DOHH2 (cell line): ENCODE measurements around the gene DIP2C.

Experiments
- H3F3A ChIP-seq: fragments of 200-600 bp; sonication (generic), shearing (Covaris generic); 2 replicates; pipeline ENCODE4 v1.6.0; 2016; ENCODE audit warnings: antibody characterized with exemption, mild to moderate bottlenecking; ENCODE audit not compliant: control insufficient read depth, insufficient read depth
- H3K27ac ChIP-seq: fragments of 200-600 bp; sonication (generic); 2 replicates; pipeline ENCODE4 v1.5.1; 2014; ENCODE audit warnings: low read depth, mild to moderate bottlenecking, low read length, moderate library complexity
- H3K27me3 ChIP-seq: fragments of 200-600 bp; sonication (generic); 2 replicates; pipeline ENCODE4 v1.6.1; 2014; ENCODE audit warnings: mild to moderate bottlenecking, low read length, mixed read lengths; ENCODE audit not compliant: control insufficient read depth
- H3K36me3 ChIP-seq: fragments of 200-600 bp; sonication (generic); 2 replicates; pipeline ENCODE4 v1.6.1; 2014; ENCODE audit warnings: mild to moderate bottlenecking, low read length, moderate library complexity, mixed read lengths; ENCODE audit not compliant: control insufficient read depth
- H3K4me1 ChIP-seq: fragments of 200-600 bp; sonication (generic); 2 replicates; pipeline ENCODE4 v1.6.1; 2014; ENCODE audit warnings: mild to moderate bottlenecking, low read length, mixed read lengths; ENCODE audit not compliant: control insufficient read depth
- H3K4me2 ChIP-seq: fragments of 200-600 bp; sonication (generic); 2 replicates; pipeline ENCODE4 v1.6.0; 2014; ENCODE audit warnings: mild to moderate bottlenecking, low read length, moderate library complexity
- H3K4me3 ChIP-seq: fragments of 200-600 bp; sonication (generic); 2 replicates; pipeline ENCODE4 v1.5.1; 2014; ENCODE audit warnings: mild to moderate bottlenecking, low read length, mixed read lengths
- H3K79me2 ChIP-seq: fragments of 200-600 bp; sonication (generic); 2 replicates; pipeline ENCODE4 v1.6.1; 2014; ENCODE audit warnings: mild to moderate bottlenecking, low read length, mixed read lengths; ENCODE audit not compliant: control insufficient read depth
- H3K9me2 ChIP-seq: fragments of 200-600 bp; sonication (generic); replicated peaks from 2 replicates; pipeline ENCODE4 v1.6.1; 2014; ENCODE audit warnings: mild to moderate bottlenecking, low read length, mixed read lengths; ENCODE audit not compliant: control insufficient read depth
- H3K9me3 ChIP-seq: fragments of 200-600 bp; sonication (generic); 2 replicates; pipeline ENCODE4 v1.6.1; 2014; ENCODE audit warnings: antibody characterized with exemption, low read length, mixed read lengths; ENCODE audit not compliant: control insufficient read depth, insufficient read depth
- H4K20me1 ChIP-seq: fragments of 200-600 bp; sonication (generic); 2 replicates; pipeline ENCODE4 v1.6.0; 2014; ENCODE audit warnings: low read depth, mild to moderate bottlenecking, antibody characterized with exemption, low read length, moderate library complexity; ENCODE audit not compliant: control insufficient read depth, insufficient read depth
- EZH2phosphoT487 ChIP-seq: fragments of 200-600 bp; sonication (generic); IDR thresholded peaks from 2 replicates; pipeline ENCODE4 v1.6.1; 2017; ENCODE audit warnings: borderline replicate concordance, mild to moderate bottlenecking, antibody characterized with exemption, low read length, moderate library complexity, mixed read lengths
- TF ChIP-seq, protein P1 (sequence below): fragments of 200-600 bp; sonication (generic); IDR thresholded peaks from one replicate; pipeline ENCODE4 v1.5.1; 2014; ENCODE audit warnings: antibody characterized with exemption, mild to moderate bottlenecking, low read depth, low read length; ENCODE audit not compliant: poor library complexity, severe bottlenecking

DIP2C gene

DNA sequence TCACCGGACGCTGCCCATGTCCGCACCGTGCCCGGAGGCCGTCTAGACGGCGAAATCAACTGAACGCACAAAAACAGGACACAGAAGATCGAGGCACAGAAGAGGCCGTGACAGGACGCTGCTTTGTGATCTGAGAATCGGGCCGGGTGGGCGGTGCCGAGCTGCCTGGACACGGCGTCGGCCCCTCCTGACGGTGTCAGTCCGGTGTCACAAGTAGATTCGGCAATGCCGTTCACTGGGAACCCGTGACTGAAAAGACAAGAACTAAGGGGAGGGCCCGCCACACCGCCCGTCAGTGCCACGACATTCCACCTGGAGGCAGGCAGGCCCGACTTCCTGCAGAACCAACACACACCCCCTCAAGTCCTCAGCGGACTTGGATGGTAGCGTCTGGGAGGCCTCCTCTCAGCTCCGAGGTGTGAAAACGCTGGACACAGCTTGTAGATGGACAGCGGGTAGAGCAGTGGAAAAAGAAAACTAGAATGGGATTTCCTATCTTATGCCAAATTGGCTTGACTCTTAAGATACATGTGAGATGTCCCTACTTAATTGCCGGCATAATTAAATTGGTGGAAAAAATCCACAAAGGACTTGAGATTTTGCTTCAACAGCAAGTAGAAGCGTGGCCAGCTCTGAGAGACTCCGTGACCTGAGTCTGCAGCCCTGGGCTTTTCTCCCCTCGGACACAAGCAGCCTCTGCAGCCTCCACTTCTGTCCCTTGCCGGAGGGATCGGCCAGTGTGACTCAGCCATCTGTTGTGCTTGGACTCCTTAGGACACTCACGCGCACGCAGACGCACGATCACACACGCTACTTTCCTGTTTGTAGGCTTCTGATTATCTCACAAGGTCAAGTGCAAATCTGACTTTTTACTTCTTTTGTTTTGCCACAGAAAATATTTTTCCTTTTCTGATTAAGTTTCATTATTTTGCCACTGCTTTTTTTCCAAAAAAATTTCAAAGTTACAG is 269.0 kb downstream of the DIP2C start:
- no peaks in the 10 kb centered on the region for H3K79me2 ChIP-seq
- H3K4me1 ChIP-seq = no peaks in the 10 kb centered on the region
- H3K9me3 ChIP-seq = no peaks in the 10 kb centered on the region
- H3K27me3 ChIP-seq = no peaks in the 10 kb centered on the region
- no peaks in the 10 kb centered on the region for H3K9me2 ChIP-seq
- TF ChIP-seq, protein P1, sequence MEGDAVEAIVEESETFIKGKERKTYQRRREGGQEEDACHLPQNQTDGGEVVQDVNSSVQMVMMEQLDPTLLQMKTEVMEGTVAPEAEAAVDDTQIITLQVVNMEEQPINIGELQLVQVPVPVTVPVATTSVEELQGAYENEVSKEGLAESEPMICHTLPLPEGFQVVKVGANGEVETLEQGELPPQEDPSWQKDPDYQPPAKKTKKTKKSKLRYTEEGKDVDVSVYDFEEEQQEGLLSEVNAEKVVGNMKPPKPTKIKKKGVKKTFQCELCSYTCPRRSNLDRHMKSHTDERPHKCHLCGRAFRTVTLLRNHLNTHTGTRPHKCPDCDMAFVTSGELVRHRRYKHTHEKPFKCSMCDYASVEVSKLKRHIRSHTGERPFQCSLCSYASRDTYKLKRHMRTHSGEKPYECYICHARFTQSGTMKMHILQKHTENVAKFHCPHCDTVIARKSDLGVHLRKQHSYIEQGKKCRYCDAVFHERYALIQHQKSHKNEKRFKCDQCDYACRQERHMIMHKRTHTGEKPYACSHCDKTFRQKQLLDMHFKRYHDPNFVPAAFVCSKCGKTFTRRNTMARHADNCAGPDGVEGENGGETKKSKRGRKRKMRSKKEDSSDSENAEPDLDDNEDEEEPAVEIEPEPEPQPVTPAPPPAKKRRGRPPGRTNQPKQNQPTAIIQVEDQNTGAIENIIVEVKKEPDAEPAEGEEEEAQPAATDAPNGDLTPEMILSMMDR = no peak
- no peak for TF ChIP-seq EZH2phosphoT487
- peaks cover 40% of the 10 kb centered on the region for H3K36me3 ChIP-seq
- no peaks in the 10 kb centered on the region for H3F3A ChIP-seq
- no peak overlapping the region for H3K4me3 ChIP-seq
- H3K4me2 ChIP-seq = no peak overlapping the region
- H3K27ac ChIP-seq = no peak overlapping the region
- H4K20me1 ChIP-seq = no peaks in the 10 kb centered on the region

DNA sequence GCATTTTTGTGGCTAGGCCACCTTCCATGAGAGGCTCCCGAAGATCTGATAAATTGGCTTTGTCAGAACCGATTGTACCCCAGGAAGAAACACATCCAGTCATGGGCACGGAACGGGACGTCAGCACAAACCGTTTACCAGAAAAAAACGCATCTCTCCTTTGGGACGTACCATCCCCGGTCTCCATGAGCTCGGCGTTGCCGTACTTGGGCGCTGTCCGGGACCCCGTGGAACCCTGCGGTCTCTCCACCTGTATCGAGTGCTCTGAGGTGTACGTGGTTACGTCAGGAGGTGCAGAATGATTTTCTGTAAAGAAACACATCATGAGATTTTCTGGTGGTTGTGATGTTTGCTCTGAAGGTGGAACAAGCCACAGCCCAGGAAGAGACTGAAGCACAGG is 270.6 kb downstream of the DIP2C start:
- Histone ChIP-seq H3K27ac (no peak overlapping the region), H3K4me3 (no peak overlapping the region), H3K9me2 (no peaks in the 10 kb centered on the region), H3K9me3 (no peaks in the 10 kb centered on the region), H3K36me3 (peaks cover 47% of the 10 kb centered on the region), H3K4me1 (no peaks in the 10 kb centered on the region), H4K20me1 (no peaks in the 10 kb centered on the region), H3K79me2 (no peaks in the 10 kb centered on the region), H3F3A (no peaks in the 10 kb centered on the region), H3K4me2 (no peak overlapping the region), H3K27me3 (no peaks in the 10 kb centered on the region)
- TF ChIP-seq, protein P1 = no peak
- TF ChIP-seq EZH2phosphoT487 = no peak

DNA sequence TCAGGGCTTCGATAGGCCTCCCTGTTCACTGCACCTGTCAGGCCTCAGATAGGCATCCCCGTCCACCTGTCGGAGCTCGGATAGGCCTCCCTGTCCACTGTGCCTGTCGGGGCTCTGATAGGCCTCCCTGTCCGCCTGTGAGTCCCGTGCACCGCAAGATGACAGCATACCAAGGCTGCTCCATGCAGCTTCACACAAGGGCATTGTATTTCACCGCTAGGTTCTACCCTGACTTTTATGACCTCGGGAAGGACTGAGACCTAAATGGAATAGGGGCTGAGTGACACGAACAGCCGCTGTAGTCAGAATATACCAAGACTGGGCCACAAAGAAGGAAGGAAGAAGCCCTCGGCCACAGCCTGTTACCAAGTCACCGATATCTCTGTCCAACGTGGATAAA is 271.2 kb downstream of the DIP2C start:
- no peaks in the 10 kb centered on the region for H4K20me1 ChIP-seq
- no peaks in the 10 kb centered on the region for H3K79me2 ChIP-seq
- no peaks in the 10 kb centered on the region for H3K4me1 ChIP-seq
- peaks cover 51% of the 10 kb centered on the region for H3K36me3 ChIP-seq
- no peak overlapping the region for H3K4me2 ChIP-seq
- no peak overlapping the region for H3K4me3 ChIP-seq
- no peak overlapping the region for H3K27ac ChIP-seq
- no peaks in the 10 kb centered on the region for H3F3A ChIP-seq
- TF ChIP-seq, protein P1 = no peak
- no peak for TF ChIP-seq EZH2phosphoT487
- no peaks in the 10 kb centered on the region for H3K9me2 ChIP-seq
- no peaks in the 10 kb centered on the region for H3K9me3 ChIP-seq
- H3K27me3 ChIP-seq = no peaks in the 10 kb centered on the region
